GM19372 (cell line): ENCODE results near the gene GDPGP1.
"Not testable (repeated sequence)": the region's sequence is repeated elsewhere in the genome, so short reads cannot be mapped to it uniquely, and the experiment has no call there.

Experiments used
- ATAC-seq: cut with Tn5 transposase; IDR thresholded peaks from one replicate; pipeline ENCODE4 v1.9.1; 2021; ENCODE audit warnings: mild to moderate bottlenecking, low read depth, moderate library complexity; ENCODE audit not compliant: unreplicated experiment

GDPGP1 gene

GRCh38 chr15:90293040-90293810 is 59.2 kb downstream of the GDPGP1 start:
- not testable (repeated sequence) for ATAC-seq

- no peak for ATAC-seq
These were observed 60.1 kb downstream of the GDPGP1 start for GRCh38 chr15:90294159-90294558.

- ATAC-seq: no peak
These were observed 60.7 kb downstream of the GDPGP1 start for GRCh38 chr15:90294601-90295269.

- ATAC-seq: no peak
These were observed 61.2 kb downstream of the GDPGP1 start for GRCh38 chr15:90295270-90295648.
